ENCODE data around the gene PSEN1.

GRCh38 chr14:73255693-73256225 lies 119.5 kb downstream of the PSEN1 start:
- TF ChIP-seq CTCF (IDR thresholded peaks at IDR 0.05) = no peak
- no peak for TF ChIP-seq POLR2AphosphoS5 (IDR thresholded peaks at IDR 0.05)
- no peak for TF ChIP-seq POLR2A (IDR thresholded peaks at IDR 0.05)
- TF ChIP-seq EP300 (IDR thresholded peaks at IDR 0.05) = no peak

Measured in suprapubic skin (tissue), 4 donors.